GM21423 (cell line): ENCODE results near the gene CRB1.

Source experiments
- ATAC-seq: cut with Tn5 transposase; IDR thresholded peaks from one replicate; pipeline ENCODE4 v1.9.1; 2021; ENCODE audit warnings: mild to moderate bottlenecking, moderate library complexity; ENCODE audit not compliant: unreplicated experiment

CRB1 gene

DNA sequence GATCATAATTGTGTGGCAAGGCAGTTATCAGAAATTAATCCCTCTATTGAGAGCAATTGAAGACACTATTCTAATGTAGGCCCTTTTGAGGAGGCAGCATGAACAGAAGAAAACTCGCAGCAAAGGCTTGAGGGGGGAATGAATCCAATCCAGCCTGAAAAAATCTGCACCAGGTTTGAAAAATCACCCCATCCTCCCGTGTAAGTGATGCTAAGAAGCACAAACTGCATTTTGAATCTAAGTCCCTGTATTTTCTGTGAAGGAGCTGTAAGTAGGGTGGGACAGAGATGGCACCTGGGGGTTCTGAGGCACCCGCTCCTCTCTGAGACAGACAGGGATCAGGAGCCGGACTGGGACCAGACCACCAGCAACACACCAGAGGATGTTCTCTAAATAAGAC is at the start of gene CRB1:
Gene CRB1 (plus strand): TSS at position 241 of the 400 bp plus-strand sequence. CDS start 161 bp downstream, outside the sequence.
- ATAC-seq: no peak

DNA sequence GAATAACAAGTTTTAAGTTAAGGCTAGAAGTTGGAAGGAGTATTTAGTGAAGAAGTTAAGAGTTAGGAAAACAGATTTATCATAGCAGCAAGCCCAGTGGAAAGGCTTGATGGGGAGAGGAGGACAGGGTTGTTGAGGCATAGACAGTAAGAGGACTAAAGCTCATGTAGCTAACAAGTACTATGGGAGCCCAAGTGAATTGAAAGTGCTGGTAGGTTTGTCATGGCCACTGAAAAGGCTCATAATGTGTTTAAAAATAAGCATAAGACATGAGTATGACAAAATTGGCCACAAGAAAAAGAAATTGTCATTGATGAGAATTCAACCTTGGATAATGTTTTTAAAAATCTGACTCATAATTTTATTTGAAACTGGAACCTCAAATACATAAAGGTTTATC is 49.2 kb upstream of the CRB1 start:
- no peak for ATAC-seq

DNA sequence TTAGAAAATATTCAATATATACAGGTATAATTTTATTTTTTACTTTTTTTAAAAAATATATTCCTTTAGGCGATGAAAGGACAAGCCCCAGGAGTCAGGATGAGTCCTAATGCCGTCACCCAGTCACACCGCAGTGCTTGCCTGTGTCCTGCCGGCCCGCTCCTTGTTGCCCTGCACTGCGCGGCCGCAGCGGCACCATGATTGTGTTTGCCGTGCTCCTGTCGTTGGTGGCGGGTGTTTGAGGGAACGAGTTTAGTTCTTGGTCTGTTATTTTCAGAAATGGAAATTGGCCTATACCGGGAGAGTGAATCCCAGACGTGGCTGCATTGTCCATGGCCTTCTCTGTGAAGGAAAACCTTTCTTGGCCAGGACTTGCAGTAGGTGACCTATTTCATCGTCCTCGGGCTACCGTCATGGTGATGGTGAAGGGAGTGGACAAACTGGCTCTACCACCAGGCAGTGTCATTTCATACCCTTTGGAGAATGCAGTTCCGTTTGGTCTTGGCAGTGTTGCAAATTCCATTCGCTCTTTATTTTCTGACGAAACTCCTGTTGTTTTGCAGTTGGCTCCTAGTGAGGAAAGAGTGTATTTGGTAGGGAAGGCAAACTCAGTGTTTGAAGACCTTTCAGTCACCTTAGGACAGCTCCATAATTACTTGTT is 45.9 kb upstream of the CRB1 start:
- no peak for ATAC-seq

DNA sequence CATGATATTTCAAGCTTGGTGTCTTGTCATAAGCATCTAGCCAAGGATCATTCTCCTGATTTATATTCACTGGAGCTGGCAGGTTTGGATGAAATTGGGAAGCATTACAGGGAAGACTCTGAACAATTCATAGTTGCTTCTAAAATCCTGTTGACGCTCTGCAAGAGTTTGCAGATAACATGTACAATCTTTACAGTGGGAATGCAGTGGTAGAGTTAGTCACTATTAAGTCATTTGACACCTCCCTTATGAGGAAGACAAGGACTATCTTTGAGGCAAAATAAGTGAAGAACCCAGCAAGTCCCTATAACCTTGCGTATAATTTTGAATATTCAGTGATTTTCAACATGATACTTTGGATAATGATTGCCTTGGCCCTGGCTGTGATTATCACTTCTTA is 45.3 kb upstream of the CRB1 start:
- ATAC-seq: no peak

DNA sequence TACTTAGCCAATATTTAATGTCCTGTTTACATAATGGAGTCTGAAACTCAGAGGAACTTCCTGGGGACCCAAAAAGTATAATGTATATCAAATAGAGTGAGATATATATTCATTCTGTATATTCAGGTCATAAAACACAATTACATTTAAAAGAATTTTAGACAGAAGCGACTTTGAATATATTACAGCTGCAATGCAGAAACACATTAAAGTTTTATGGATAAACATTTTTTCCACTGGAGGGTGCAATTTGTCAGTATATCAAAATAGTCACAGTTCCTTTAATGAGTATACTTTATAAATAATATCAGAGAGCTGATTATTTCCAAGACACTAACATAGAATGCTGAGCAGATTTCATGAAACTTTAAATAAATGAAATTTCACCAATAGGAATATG is 43.9 kb upstream of the CRB1 start:
- no peak for ATAC-seq

DNA sequence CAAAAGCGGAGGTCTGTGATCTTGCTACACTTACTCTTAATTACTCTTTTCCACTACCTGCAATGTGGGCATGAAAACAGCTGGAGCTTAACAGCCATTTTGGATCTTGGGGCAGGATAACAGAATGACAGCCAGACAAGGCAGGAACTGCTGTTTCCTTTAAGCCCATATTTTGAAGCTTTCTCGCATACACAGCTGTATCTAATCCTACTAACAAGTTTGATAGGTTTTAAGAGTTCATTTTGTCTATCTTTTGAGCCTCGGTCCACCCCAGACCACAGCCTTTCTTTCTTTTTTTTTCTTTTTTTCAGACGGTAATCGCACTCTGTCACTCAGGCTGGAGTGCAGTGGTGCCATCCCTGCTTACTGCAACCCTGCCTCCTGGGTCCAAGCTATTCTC is 42.4 kb upstream of the CRB1 start:
- ATAC-seq: no peak

DNA sequence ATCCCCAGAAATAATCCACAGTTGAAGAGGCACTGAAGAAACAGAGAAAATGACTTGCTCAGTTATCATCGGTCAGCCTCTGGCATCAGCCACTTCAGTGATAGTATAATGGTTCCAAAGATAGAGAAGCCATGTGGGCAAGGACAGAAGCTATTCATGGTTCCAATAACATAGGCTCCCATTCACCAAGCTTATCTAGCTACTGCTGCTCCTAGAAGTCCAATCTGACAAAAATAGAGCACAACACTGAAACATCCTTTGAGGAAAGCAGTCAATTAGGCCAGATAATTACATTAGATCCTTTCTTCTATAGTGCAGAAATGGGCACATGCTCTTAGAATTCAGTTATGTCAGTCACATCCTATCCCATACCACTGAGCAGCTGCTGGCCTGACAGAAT is 33.5 kb upstream of the CRB1 start:
- no peak for ATAC-seq

DNA sequence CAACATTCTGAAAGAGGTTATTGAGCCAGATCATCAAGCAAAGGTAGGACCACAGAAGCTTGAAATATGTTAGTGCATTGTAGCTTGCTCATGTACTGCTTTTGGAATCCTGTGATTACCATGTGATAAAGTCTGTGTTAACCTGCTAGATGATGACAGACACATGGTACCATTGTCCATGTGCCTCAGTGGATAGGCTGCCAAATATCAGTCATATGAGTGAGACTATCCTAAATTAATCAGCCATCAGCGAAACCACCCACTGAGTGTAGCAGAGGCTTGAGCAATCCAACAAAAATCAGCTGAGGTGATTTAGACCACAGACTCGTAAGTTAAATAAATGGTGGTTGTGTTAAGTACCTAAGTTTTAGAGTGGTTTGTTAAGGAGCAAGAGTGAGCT is 32.7 kb upstream of the CRB1 start:
- no peak for ATAC-seq

DNA sequence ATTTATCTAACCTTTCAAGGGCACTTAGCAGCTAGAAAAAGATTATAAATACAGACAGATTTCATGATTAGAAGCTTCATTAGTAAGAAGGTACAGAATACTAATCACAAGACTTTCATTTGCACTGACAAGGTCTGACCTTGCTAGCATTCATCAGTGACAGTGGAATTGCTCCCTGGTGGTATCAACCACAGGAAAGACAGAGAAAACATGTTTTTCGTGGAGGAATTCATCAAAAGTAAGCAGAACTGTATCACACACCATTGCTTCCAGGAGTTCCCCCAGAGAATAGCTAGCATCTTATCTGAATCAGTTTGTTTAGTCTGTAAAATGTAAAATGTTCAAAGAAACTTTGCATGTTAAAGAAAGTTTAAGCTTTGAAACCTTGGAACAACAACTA is 20.6 kb upstream of the CRB1 start:
- no peak for ATAC-seq

DNA sequence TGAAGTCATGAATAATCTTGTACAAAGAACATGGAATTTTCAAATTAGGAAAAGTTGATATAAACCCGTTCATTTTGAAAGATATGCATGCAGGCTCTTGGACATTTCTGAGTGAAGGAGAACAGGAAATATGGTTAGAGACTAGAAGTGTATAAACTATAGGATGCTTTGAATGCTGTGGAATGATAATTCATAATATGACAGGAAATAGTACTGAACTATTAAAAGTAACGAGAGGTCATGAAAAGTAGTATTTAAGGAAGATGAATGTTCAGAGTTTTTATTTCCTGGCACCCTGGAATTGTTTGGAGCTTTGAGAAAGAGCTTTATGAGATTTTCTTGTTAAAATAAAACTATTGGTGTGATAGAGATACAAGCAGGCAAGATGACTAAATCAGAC is 18.7 kb upstream of the CRB1 start:
- ATAC-seq: no peak

DNA sequence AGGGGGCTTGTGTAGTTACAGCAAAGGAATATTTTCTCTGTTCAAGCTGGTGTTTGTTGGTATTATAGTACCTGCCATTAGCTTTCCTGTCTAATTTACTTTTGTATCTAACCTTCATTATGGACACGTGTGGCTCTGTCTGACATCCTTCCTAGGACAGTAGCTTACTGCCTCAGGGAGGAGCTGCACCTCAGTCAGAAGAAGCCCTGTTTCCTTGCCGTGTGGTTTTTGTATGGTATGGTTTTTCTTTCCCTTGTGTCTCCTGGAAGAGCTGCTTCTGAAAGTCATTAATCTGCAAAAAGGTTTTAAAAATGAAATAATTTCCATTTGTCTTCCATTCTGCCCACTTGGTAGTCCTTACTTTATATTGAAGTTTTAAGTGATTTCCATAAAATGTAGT is 17.4 kb upstream of the CRB1 start:
- ATAC-seq: no peak

DNA sequence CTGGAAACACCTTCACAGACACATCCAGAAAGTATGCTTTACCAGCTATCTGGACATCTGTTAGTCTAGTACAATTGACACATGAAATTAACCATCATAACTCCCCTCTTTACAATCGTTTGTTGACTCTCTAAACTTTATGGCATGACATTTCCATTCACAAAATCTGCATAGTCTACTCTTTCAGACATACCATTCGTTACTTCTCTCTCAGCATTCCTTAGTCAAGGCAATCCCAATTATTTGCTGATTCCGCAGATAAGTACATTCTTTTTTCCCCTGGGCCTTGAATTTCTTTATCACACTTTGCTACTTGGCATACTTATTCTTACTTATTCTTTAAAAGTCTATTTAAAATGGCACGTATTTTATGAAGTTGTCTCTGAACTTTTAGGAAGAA is 15.1 kb upstream of the CRB1 start:
- ATAC-seq: no peak

DNA sequence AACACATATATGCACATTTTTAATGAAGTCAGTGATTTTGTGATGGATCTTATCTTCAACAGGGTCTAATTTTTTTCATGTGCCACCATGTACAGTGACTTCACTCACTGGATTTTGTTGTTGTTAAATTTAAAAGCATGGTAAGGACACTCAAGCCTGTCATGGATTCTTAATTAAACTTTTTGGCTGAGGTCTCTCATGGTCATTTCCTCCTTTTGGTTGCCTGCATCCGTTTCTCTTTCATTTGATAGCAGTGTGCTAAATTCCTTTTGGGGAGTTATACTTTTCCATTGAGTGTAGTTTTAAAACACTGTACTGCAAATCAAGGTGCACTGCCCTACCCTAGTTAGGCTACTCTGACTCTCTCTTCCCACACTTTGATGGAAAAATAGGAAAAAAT is 13.2 kb upstream of the CRB1 start:
- ATAC-seq: no peak

DNA sequence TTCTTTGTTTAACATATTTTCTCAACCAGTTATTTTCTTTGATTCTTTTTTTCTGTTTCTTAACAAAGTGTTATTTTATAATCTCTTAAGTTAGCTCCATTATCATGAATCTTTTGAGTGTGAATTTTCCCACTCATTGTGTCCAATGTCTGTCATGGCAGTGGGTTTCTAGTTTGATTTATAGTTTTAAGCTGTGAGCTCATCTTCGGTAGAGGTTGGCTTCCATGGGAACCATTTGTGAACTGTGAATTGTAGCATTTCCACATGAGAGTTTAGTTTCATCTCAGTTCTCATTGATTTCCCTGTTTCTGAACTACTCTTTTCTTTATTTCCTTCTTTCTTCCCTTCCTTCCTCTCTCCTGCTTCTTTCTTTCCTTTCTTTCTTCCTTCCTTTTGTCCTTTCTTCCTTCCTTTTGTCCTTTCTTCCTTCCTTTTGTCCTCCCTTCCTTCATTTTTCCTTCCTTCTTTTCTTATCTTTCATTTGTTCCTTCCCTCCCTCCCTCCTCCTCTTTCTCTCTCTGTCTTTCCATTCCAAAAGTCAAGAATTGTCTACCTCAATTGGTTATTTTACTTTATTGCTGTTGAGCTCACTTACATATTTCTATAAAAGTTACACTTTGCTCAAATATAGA is 3.0 kb upstream of the CRB1 start:
- ATAC-seq: no peak

DNA sequence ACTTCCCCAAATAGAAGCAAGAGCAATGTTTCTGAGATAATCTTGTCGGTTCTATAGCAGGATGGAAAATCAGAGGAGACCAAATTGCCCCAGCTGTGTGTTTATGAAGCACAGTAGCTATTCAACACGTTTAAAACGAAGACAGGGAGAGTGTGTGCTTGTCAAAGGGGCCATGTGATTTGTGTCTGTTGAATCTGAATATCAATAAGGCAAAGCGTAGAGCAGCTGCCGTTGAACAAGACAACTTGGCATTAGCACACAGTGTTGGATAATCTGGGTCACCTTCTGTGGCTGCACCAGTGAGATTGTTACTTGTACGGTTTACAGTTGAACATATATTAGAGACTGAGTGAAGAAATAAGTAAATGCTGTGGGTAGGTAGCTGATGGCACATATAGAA is 1.0 kb downstream of the CRB1 start:
- ATAC-seq: no peak

DNA sequence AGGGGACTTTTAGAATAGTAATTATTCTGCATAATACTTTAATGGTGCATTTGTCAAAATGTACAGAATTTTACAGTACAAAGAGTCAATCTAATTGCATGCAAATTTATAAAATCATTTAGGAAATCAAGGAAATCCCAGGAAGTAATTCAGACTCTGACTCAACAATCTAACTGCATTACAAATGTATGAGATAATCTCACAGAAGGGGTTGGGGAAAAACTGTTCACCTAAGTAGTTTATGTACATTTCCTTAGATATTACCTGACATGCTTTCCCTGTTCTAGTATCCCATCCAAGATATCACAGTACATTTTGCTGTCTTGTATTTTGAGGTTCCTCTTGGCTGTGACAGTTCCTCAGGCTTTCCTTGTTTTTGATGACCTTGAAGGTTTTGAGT is 4.7 kb downstream of the CRB1 start:
- no peak for ATAC-seq

DNA sequence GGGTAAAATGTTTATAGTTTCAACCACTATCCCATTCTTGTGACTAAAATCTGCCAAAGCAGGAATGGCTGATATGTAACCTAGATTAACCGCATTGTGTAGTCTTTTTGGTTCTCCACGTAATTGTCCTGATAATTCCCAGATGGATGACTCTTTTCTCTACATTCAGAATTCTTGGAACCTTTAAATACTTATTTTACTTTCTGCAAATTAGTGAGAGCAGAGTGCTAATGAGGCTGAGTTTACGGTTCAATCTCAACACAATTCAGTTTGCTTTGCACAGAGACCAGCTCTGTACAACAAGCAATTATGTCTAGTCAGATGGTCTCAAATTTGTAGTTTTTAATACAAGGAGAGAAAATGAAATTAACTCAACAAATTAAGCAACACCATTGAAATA is 9.1 kb downstream of the CRB1 start:
- no peak for ATAC-seq

DNA sequence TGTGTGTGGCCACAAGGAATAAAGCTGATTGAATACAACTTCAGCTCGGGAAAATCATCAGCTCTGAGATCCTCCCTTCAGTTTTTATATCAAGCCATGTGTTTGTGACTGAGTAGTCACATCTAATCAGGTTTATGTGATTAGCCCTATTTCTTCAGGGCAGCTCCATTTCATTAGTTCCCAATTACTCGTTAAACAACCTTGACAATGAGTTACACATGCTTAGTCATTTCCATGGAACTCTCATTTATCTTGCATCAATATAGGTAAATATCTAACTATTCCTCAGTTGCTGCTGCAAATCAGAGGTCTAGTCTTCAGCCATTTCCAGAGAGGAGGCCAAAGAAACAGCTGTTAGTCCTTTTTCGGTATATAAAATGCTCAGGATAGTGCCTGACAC is 16.3 kb downstream of the CRB1 start:
- ATAC-seq: no peak

DNA sequence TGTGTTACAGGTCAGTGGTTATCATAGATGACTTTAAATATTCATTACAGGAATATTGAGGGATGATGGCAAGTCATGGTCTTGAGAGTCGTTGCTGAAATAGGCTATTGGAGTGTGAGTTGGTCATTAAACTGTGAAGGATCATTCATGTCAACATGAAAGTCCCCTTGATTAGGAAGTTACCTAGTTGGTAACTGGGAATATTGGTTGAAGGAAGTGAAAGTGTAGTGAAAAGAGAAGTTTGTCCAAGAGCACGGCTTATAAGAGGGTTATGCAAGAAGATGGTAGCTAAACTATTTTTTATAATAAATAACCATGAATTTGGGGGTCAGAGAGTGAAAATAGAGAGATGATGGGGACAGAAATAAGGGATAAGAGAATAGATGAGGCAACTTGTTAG is 16.9 kb downstream of the CRB1 start:
- ATAC-seq: no peak

DNA sequence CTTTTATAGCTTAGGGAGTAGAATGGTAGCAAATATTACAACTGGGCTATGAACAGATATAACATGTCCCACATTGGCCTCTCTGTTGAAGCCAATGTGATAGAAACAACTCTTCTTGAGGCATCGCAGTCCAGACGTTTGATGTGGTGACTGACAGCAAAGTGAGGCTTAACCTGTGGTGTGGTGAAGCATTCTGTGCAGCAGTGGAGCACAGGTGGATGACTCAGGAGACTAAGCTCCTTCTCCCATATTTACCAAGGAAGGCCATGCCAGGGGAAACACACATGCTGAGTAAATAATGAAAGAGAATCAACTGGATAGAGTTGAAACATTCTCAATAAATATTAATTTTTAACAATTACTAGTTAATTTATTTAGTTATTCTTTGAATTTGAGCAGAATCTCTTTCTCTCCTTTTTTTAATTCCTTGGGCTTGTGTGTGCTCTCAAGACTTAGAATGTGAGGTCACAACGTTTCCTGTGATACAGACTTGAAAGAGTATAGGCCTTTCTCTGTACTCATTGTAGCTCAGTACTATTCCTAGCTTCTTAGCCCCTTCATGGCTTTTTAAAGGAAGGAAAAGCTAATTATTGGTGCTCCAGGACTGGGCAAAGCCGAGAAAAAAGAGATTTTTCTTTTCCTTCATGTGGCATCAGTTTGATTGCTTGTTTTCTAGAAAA is 17.6 kb downstream of the CRB1 start:
- ATAC-seq: no peak

DNA sequence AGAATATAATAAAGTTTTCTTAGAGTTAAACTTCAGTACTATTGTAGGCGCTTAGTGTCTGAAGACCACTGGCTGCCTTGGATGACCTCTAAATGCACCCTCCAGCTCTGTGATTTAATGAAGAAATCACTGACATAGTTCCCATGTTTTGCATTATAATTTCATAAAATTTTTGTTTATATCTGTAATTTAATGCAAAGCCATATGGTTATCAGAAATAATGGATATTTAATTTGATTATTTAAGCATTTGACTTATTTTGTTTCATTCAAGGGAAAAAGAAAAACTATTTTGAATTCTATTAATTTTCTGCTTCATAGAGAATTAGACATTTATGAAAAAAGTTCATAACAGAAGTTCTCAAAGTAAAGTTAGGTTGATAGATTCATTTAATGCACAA is 18.6 kb downstream of the CRB1 start:
- ATAC-seq: no peak

DNA sequence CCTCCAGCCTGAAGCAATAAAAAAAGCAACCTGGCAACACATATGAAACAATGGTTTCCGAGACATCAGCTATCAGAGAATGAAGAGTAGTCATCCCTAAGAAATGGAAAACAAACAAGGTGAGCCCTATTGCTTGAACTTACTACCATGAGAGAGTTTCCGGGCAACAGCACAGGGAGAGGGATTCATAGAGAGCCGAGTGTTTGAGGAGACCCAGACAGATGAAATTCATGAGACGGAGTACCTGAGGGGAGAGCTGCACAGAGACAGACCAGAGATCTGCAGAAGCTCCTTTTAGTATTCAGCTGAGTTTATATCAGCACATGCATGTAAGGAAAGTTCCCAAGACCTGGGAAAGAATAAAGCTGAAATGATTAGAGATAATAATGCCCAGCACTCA is 19.8 kb downstream of the CRB1 start:
- ATAC-seq: no peak

DNA sequence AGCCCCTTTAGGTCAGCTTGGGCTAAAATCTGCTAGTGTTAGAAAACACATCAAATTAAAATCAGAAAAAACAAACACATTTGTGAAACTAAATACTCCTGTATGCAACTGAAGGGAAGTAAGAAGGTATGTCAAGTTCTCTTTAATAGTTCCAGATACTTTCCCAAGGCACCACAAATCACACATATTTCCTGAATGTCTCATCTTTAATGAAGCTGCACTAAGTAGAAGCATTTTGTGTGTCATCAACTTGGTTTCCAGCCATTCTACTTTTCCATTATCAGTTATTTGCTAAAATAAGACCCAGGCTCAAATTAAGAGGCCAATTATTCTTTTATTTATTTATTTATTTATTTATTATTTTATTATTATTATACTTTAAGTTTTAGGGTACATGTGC is 34.7 kb downstream of the CRB1 start:
- no peak for ATAC-seq
